ENCODE results near the gene PICALM. TPM values are rescaled to one million over a fixed set of nuclear protein-coding genes. Genes with fewer than 3 reads are reported as not detected.

PICALM gene
- total RNA-seq, 4 donors from 2014 or later: 287 to 339 (median 313) TPM

GRCh38 chr11:86034710-86035109, 34.2 kb downstream of the PICALM start:
- Histone ChIP-seq H3K27ac (no peak overlapping the region), H3K4me1 (peaks cover 0 to 55% (median 20%) of the 10 kb centered on the region in 4 donors), H3K36me3 (peaks cover 0 to 11% (median 0%) of the 10 kb centered on the region in 3 donors), H3K27me3 (no peaks in the 10 kb centered on the region), H3K9me3 (no peaks in the 10 kb centered on the region), H3K4me3 (no peak overlapping the region)
- DNase-seq (ENCODE audit: low spot score in 2 of 2): no peak
- TF ChIP-seq EP300 (IDR thresholded peaks at IDR 0.05): no peak
- no peak for TF ChIP-seq POLR2A (IDR thresholded peaks at IDR 0.05)
- no peak for TF ChIP-seq CTCF (IDR thresholded peaks at IDR 0.05)
- WGBS, 2 donors: 78 to 85% methylated on average over 2 of the region's 2 CpGs

DNA sequence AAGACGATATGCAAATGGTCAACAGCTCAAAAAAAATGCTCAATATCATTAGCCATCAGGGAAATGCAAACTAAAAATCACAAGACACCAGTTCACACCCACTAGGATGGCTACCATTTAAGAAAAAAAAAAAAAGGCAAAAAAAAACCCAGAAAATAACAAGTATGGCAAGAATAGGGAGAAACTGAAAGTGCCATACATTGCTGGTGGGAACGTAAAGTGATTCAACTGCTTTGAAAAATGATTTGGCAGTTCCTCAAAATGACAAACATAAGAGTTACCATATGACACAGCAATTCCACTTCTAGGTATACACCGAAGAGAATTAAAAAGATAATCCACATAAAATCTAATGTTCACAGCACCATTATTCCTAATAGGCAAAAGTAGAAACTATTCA, 47.5 kb downstream of the PICALM start:
- no peak for DNase-seq (ENCODE audit: low spot score in 2 of 2)
- no peaks in the 10 kb centered on the region for H3K9me3 ChIP-seq
- no peak for TF ChIP-seq POLR2A (IDR thresholded peaks at IDR 0.05)
- TF ChIP-seq CTCF (IDR thresholded peaks at IDR 0.05): no peak
- no peak for TF ChIP-seq EP300 (IDR thresholded peaks at IDR 0.05)
- H3K4me3 ChIP-seq: no peak overlapping the region
- peaks cover 0 to 16% (median 0%) of the 10 kb centered on the region in 4 donors for H3K4me1 ChIP-seq
- peaks cover 0 to 68% (median 7%) of the 10 kb centered on the region in 3 donors for H3K36me3 ChIP-seq
- H3K27me3 ChIP-seq: no peaks in the 10 kb centered on the region
- peak overlapping the region in 1 of 4 donors; percentile 8 for H3K27ac ChIP-seq
- 86 to 90% methylated on average over 3 of the region's 3 CpGs for WGBS, 2 donors

- H3K36me3 ChIP-seq: peaks cover 0 to 37% (median 7%) of the 10 kb centered on the region in 3 donors
- H3K27me3 ChIP-seq: no peaks in the 10 kb centered on the region
- peaks cover 0 to 48% (median 6%) of the 10 kb centered on the region in 4 donors for H3K4me1 ChIP-seq
- H3K4me3 ChIP-seq: no peak overlapping the region
- DNase-seq (ENCODE audit: low spot score in 2 of 2): no peak
- WGBS, 2 donors: 90 to 91% methylated on average over 1 of the region's 1 CpG
- no peak overlapping the region for H3K27ac ChIP-seq
- TF ChIP-seq CTCF (IDR thresholded peaks at IDR 0.05) (no peak), POLR2A (IDR thresholded peaks at IDR 0.05) (no peak), EP300 (IDR thresholded peaks at IDR 0.05) (no peak)
- H3K9me3 ChIP-seq: no peaks in the 10 kb centered on the region
Observed at GRCh38 chr11:86018249-86018648, 50.6 kb downstream of the PICALM start.

- TF ChIP-seq POLR2A (IDR thresholded peaks at IDR 0.05): no peak
- no peak for TF ChIP-seq CTCF (IDR thresholded peaks at IDR 0.05)
- no peak for TF ChIP-seq EP300 (IDR thresholded peaks at IDR 0.05)
- H3K36me3 ChIP-seq: peaks cover 0 to 33% (median 7%) of the 10 kb centered on the region in 3 donors
- 83 to 90% methylated on average over 2 of the region's 2 CpGs for WGBS, 2 donors
- no peak for DNase-seq (ENCODE audit: low spot score in 2 of 2)
- peaks cover 0 to 44% (median 6%) of the 10 kb centered on the region in 4 donors for H3K4me1 ChIP-seq
- no peaks in the 10 kb centered on the region for H3K9me3 ChIP-seq
- no peaks in the 10 kb centered on the region for H3K27me3 ChIP-seq
- peak overlapping the region in 1 of 4 donors; percentile 19 for H3K27ac ChIP-seq
- no peak overlapping the region for H3K4me3 ChIP-seq
Observed at GRCh38 chr11:86016451-86016850, 52.4 kb downstream of the PICALM start.

- Histone ChIP-seq H3K4me1 (peaks cover 0 to 44% (median 6%) of the 10 kb centered on the region in 4 donors), H3K36me3 (peaks cover 0 to 35% (median 7%) of the 10 kb centered on the region in 3 donors), H3K9me3 (no peaks in the 10 kb centered on the region), H3K4me3 (no peak overlapping the region), H3K27ac (peak overlapping the region in 1 of 4 donors; percentile 67), H3K27me3 (no peaks in the 10 kb centered on the region)
- WGBS, 2 donors: 65% methylated on average over 4 of the region's 4 CpGs
- no peak for TF ChIP-seq CTCF (IDR thresholded peaks at IDR 0.05)
- TF ChIP-seq EP300 (IDR thresholded peaks at IDR 0.05): no peak
- no peak for TF ChIP-seq POLR2A (IDR thresholded peaks at IDR 0.05)
- no peak for DNase-seq (ENCODE audit: low spot score in 2 of 2)
Observed at GRCh38 chr11:86015699-86016098, 53.2 kb downstream of the PICALM start.

Data from tibial nerve (tissue), 4 donors.